Measurements from ENCODE around the gene MCCD1.

The MCCD1 gene

DNA sequence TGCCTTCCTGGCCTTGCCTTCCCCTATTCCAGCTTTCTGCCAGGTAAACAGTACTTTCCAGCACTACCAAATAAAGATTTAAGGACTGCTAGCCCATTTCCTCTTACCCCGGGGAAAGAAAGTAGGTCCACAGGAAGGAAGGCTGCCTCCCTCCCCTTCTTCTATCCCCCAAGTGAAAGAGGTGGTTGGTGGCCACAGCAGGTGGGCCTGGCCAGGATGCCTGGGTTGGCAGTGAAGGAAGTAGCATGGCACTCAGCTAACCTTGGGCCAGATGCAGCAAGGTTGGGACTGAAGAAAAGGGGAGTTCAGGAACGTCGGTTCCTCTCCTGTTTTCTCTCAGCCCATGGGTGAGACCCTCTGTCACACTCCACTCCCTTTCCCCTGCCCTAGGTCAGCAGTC lies 27.5 kb downstream of the MCCD1 start:
- TF ChIP-seq JUND (IDR thresholded peaks at IDR 0.05; ENCODE audit: low read depth): no peak
- in situ Hi-C loops (cut with HindIII; ENCODE audit: low pct_unique_long_range_greater_than_20kb, low sequenced_read_pairs): no loop called here
- DNase-seq (ENCODE audit: low read depth in 1 of 2, low spot score in 1 of 2): no peak

DNA sequence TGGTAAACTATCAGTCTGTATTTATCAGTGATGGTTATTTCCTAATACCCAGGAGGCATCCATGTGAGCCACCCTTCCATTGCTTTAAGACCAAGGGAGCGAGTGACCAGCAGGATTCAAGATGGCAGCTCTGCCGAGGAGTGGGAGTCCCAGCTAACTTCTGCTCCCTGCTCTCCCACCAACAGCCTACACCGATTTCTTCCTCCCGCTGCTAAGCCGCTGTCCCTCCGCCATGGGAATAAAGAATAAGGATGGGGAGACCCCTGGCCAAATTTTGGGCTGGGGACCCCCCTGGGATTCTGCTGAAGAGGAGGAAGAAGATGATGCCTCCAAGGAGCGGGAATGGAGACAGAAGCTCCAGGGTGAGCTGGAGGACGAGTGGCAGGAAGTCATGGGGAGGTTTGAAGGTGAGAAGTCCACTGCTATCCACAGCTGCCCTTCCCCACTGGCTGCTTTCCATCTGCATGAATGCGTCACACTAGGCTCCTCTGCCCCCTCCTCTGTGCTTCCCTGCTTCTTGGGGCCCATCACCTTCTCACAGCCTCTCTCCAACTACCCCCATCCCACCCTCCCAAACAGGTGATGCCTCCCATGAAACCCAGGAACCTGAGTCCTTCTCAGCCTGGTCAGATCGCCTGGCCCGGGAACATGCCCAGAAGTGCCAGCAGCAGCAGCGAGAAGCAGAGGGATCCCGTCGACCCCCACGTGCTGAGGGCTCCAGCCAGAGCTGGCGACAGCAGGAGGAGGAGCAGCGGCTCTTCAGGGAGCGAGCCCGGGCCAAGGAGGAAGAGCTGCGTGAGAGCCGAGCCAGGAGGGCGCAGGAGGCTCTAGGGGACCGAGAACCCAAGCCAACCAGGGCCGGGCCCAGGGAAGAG lies 28.9 kb downstream of the MCCD1 start:
- in situ Hi-C loops (cut with HindIII; ENCODE audit: low pct_unique_long_range_greater_than_20kb, low sequenced_read_pairs): no loop called here
- DNase-seq (ENCODE audit: low read depth in 1 of 2, low spot score in 1 of 2): no peak
- TF ChIP-seq JUND (IDR thresholded peaks at IDR 0.05; ENCODE audit: low read depth): no peak

DNA sequence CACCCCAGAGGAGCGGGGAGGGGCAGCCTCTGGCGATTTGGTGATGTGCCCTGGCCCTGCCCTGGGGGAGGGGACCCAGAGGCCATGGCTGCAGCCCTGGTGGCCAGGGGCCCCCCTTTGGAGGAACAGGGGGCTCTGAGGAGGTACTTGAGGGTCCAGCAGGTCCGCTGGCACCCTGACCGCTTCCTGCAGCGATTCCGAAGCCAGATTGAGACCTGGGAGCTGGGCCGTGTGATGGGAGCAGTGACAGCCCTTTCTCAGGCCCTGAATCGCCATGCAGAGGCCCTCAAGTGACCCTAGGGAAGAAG lies 29.5 kb downstream of the MCCD1 start:
- TF ChIP-seq JUND (IDR thresholded peaks at IDR 0.05; ENCODE audit: low read depth): no peak
- DNase-seq (ENCODE audit: low read depth in 1 of 2, low spot score in 1 of 2): no peak
- in situ Hi-C loops (cut with HindIII; ENCODE audit: low pct_unique_long_range_greater_than_20kb, low sequenced_read_pairs): no loop called here

DNA sequence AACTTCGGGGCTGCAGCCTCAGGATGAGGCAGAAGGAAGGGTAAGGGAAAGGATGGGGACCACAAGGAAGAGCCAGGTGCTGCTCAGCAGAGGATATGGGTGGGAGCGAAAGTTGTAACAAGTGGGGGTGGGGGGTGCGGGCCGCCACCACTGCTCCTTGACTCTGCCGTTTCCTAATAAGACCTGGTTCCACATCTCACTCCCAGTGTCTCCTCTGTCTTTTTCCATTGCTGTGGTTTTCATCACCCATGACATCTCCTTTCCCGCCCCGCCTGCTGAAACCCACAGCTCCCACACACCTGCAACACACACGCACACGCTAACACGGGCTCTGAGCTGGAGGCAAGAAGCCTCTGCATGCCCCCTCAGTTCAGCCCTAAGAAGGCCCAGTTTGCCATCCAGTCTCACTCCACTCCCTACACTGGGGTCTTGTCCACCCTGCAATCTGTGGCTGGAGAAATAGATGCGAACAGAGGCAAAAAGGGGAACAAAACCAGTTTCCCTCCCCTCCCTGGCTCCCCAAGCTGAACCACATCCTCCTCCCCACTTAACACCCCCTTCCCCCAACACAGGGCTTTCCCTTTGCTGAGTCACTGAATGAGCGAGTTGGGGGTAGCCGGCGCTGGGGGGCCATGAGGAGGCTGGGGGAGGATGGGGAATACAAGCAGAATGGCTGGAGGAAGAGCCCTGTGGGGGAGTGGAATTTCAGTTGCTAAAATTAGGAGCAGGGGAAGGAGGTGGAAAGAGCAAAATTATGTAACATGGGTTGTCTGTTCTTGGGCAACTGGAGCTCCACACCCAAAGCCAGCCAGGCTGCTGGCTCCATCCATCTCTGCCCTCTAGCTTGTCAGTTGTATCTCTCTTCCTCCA lies 30.1 kb downstream of the MCCD1 start:
- in situ Hi-C loops (cut with HindIII; ENCODE audit: low pct_unique_long_range_greater_than_20kb, low sequenced_read_pairs): no loop called here
- no peak for TF ChIP-seq JUND (IDR thresholded peaks at IDR 0.05; ENCODE audit: low read depth)
- DNase-seq (ENCODE audit: low read depth in 1 of 2, low spot score in 1 of 2): no peak

- no peak for DNase-seq (ENCODE audit: low read depth in 1 of 2, low spot score in 1 of 2)
- in situ Hi-C loops (cut with HindIII; ENCODE audit: low pct_unique_long_range_greater_than_20kb, low sequenced_read_pairs): no loop called here
- TF ChIP-seq JUND (IDR thresholded peaks at IDR 0.05; ENCODE audit: low read depth): no peak
These were observed 30.8 kb downstream of the MCCD1 start for GRCh38 chr6:31559606-31559957.

DNA sequence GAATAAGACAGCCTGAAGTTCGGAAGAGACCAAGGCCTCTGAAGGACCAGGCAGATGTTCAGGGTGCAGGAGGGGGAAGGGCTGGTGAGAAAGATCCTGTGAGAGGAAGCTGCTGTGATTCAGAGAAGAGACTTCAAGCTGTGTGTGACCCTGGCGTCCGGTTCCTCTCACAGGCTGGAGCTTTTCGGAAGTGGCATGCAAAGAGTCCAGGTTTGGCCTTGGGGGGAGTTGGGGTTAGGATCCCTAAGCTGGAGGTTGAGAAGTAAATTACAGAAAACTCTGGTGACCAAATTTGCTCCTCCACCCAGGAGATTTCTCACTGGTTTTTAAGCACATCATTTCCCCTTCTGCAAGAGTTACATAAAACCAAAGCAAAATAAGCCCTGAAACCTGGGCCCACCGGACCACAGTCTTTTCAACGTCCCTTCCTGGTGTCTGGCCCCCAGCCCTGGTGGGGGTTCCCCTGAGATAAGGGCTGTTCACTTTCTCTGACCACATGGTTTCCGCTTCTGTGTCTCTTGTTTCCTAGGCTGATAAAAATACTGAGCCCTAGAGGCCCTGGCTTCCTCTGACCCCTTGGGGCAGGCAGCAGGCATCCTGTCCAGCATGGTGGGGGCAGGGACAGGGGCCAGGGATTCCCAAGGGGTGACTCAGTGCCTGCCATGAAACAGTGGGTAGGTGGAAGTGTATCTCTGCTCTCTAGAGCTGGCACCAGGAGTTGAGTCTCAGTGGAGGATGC lies 31.4 kb downstream of the MCCD1 start:
- TF ChIP-seq JUND (IDR thresholded peaks at IDR 0.05; ENCODE audit: low read depth): no peak
- DNase-seq (ENCODE audit: low read depth in 1 of 2, low spot score in 1 of 2): no peak
- in situ Hi-C loops (cut with HindIII; ENCODE audit: low pct_unique_long_range_greater_than_20kb, low sequenced_read_pairs): no loop called here

GRCh38 chr6:31560697-31561058 lies 31.9 kb downstream of the MCCD1 start:
- no peak for TF ChIP-seq JUND (IDR thresholded peaks at IDR 0.05; ENCODE audit: low read depth)
- DNase-seq (ENCODE audit: low read depth in 1 of 2, low spot score in 1 of 2): no peak
- in situ Hi-C loops (cut with HindIII; ENCODE audit: low pct_unique_long_range_greater_than_20kb, low sequenced_read_pairs): no loop called here

- DNase-seq (ENCODE audit: low read depth in 1 of 2, low spot score in 1 of 2): no peak
- no peak for TF ChIP-seq JUND (IDR thresholded peaks at IDR 0.05; ENCODE audit: low read depth)
- in situ Hi-C loops (cut with HindIII; ENCODE audit: low pct_unique_long_range_greater_than_20kb, low sequenced_read_pairs): no loop called here
These were observed 39.0 kb downstream of the MCCD1 start for GRCh38 chr6:31567531-31568370.

GRCh38 chr6:31568537-31568961 lies 39.8 kb downstream of the MCCD1 start:
- no peak for DNase-seq (ENCODE audit: low read depth in 1 of 2, low spot score in 1 of 2)

GRCh38 chr6:31569861-31570536 lies 41.2 kb downstream of the MCCD1 start:
- in situ Hi-C loops (cut with HindIII; ENCODE audit: low pct_unique_long_range_greater_than_20kb, low sequenced_read_pairs): no loop called here
- TF ChIP-seq JUND (IDR thresholded peaks at IDR 0.05; ENCODE audit: low read depth): no peak
- no peak for DNase-seq (ENCODE audit: low read depth in 1 of 2, low spot score in 1 of 2)

More at GRCh38 chr6:31568537-31568961, 39.8 kb downstream of the MCCD1 start:
- no peak for TF ChIP-seq JUND (IDR thresholded peaks at IDR 0.05; ENCODE audit: low read depth)
- in situ Hi-C loops (cut with HindIII; ENCODE audit: low pct_unique_long_range_greater_than_20kb, low sequenced_read_pairs): no loop called here

GRCh38 chr6:31572041-31572911 lies 43.5 kb downstream of the MCCD1 start, which contains the start of gene LTA:
Gene LTA, plus strand, starts transcription at chr6:31572289. Its CDS starts 454 bp downstream, at chr6:31572743.
- DNase-seq (ENCODE audit: low read depth in 1 of 2, low spot score in 1 of 2): no peak
- no peak for TF ChIP-seq JUND (IDR thresholded peaks at IDR 0.05; ENCODE audit: low read depth)
- in situ Hi-C loops (cut with HindIII; ENCODE audit: low pct_unique_long_range_greater_than_20kb, low sequenced_read_pairs): no loop called here
